CD4-positive, alpha-beta T cell (primary cell): ENCODE data around the gene RNF113A. TPM values are rescaled to one million over a fixed set of nuclear protein-coding genes. Genes with fewer than 3 reads are reported as not detected.

ENCODE experiments used
- ATAC-seq: fragments of 200-7000 bp; cut with Tn5 transposase; one replicate; pipeline ENCODE4 v1.10.0; 2022; ENCODE audit warnings: mild to moderate bottlenecking; ENCODE audit not compliant: poor library complexity
- CTCF ChIA-PET: fragments of 350-600 bp; sonication (Branson Sonifier 250); formaldehyde crosslinking; loops from one replicate; lab custom pipeline; 2021; ENCODE audit warnings: antibody characterized with exemption, inconsistent platforms; lab: Charles Lee
- POLR2A ChIA-PET: fragments of 350-600 bp; sonication (Branson Sonifier 250); formaldehyde crosslinking; loops from one replicate; lab custom pipeline; 2021; ENCODE audit warnings: antibody characterized with exemption, inconsistent platforms; lab: Charles Lee
- DNase-seq, 14 experiments: peaks; one replicate each; pipeline ENCODE4 v3.0.0-alpha.2; 2013 to 2020; ENCODE audit warnings: mixed read lengths in 2 of 14
- H3K27ac ChIP-seq, 2 donors: one replicate each; pipeline versions ENCODE4 v1.5.1 to v1.7.0; 2013; ENCODE audit warnings: low read length in 2 of 2, low read depth in 1 of 2, mild to moderate bottlenecking in 1 of 2
- H3K27me3 ChIP-seq, 2 experiments: 1 replicate in 1 of 2; 2 replicates in 1 of 2; pipeline versions ENCODE4 v1.6.1 to v1.7.0; 2013; ENCODE audit warnings: low read length in 2 of 2, control low read depth in 1 of 2, mild to moderate bottlenecking in 1 of 2, moderate library complexity in 1 of 2; ENCODE audit not compliant: insufficient read depth in 2 of 2, control insufficient read depth in 1 of 2
- H3K36me3 ChIP-seq: one replicate; pipeline ENCODE4 v1.6.1; 2013; ENCODE audit warnings: low read length, control low read depth; ENCODE audit not compliant: insufficient read depth
- H3K4me1 ChIP-seq: one replicate; pipeline ENCODE4 v1.6.1; 2013; ENCODE audit warnings: low read length, control low read depth; ENCODE audit not compliant: insufficient read depth
- H3K4me3 ChIP-seq: one replicate; pipeline ENCODE4 v1.5.1; 2013; ENCODE audit warnings: mild to moderate bottlenecking, low read length, moderate library complexity
- H3K9me3 ChIP-seq, 2 experiments: 1 replicate in 1 of 2; 2 replicates in 1 of 2; pipeline versions ENCODE4 v1.6.1 to v1.7.0; 2013; ENCODE audit warnings: low read length in 2 of 2, mild to moderate bottlenecking in 2 of 2, control low read depth in 1 of 2, moderate library complexity in 1 of 2; ENCODE audit not compliant: control insufficient read depth in 1 of 2, insufficient read depth in 1 of 2
- H3K27ac Mint-ChIP-seq: one replicate; pipeline ENCODE4 v1.8.0; 2020; ENCODE audit warnings: mixed read lengths
- H3K27me3 Mint-ChIP-seq: one replicate; pipeline ENCODE4 v1.8.0; 2021; ENCODE audit warnings: mixed read lengths
- H3K36me3 Mint-ChIP-seq: one replicate; pipeline ENCODE4 v1.8.0; 2021; ENCODE audit warnings: low read depth, mixed read lengths
- H3K4me1 Mint-ChIP-seq: one replicate; pipeline ENCODE4 v1.8.0; 2021; ENCODE audit warnings: low read depth, mixed read lengths
- H3K4me3 Mint-ChIP-seq: one replicate; pipeline ENCODE4 v1.8.0; 2020; ENCODE audit warnings: mild to moderate bottlenecking, mixed read lengths
- H3K9me3 Mint-ChIP-seq: one replicate; pipeline ENCODE4 v1.8.0; 2020; ENCODE audit warnings: mixed read lengths
- intact Hi-C, 2 experiments: fragments of 100-400 bp; cut with DNase I in 1 of 2; cut with micrococcal nuclease in 1 of 2; formaldehyde crosslinking; loops; one replicate each; pipeline versions ENCODE4 v1.15.1 to v1.9.0; 2023 to 2025; cut with DNase I, micrococcal nuclease
- total RNA-seq, 174 experiments: library from RNA in 2 of 174; stranded (reverse) in 2 of 174; gene quantifications; one replicate each; pipeline ENCODE4 v1.2.3 and lab custom pipeline; 2021 to 2026
- TF ChIP-seq, protein P1 (sequence below): fragments of 200-600 bp; IDR thresholded peaks from one replicate; pipeline ENCODE4 v1.8.0; 2022; ENCODE audit warnings: antibody characterized with exemption, mild to moderate bottlenecking

Gene RNF113A
- total RNA-seq, 2 experiments from 2014 or later: 32.5 to 33.5 TPM

DNA sequence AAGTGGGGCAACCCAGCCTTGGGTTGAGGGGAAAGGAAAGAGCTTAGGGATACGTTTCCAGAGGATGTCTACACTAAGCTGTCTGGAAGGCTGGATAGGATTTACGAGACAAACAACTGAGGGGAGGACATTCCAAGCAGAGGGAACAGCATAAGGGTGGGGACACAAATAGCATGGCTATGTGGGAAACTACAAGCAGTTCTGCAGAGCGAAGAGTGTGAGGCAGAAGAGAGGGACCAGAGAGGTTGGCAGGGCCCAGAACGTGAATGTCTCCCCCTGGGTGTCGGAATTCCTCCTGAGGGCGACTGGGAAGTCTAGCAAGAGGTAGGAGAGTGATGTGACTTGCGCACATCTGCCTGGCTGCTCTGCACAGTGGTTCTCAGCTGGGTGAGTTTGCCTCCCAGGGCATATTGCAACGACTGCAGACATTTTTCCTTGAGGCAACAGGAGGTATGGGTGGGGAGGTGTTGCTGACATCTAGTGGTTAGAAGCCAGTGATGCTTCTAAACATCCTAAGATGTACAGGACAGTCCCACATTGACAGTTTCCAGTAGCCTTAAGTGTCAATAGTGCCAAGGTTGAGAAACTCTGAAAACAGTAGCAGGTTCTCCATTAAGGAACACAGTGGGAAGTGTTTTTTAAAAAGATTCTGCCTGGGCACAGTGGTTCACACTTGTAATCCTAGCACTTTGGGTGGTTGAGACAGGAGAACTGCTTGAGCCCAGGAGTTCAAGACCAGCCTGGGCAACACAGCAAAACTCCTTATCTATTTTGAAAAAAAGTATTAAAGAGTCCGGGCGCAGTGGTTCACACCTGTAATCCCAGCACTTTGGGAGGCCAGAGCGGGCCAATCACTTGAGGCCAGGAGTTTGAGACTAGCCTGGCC, 9.3 kb upstream of the RNF113A start:
- intact Hi-C loops: loop anchor here (2.0 kb wide), 2 partner anchors 90 to 364 kb away; partner anchors contain the start of gene RPL39 (in 1 of the 2)
- DNase-seq (peak in 8 of 14 experiments; percentile 4 to 76 (median 25)), ATAC-seq (peak; percentile 90)
- H3K27me3 Mint-ChIP-seq: no peaks in the 10 kb centered on the region
- Histone ChIP-seq H3K27me3 (no peaks in the 10 kb centered on the region), H3K4me1 (no peaks in the 10 kb centered on the region), H3K4me3 (no peak overlapping the region), H3K36me3 (peaks cover 16% of the 10 kb centered on the region), H3K27ac (no peak overlapping the region), H3K9me3 (no peaks in the 10 kb centered on the region)
- H3K9me3 Mint-ChIP-seq: no peaks in the 10 kb centered on the region
- POLR2A ChIA-PET: no interaction called here
- peak overlapping the region; percentile 69 for H3K27ac Mint-ChIP-seq
- TF ChIP-seq, protein P1, sequence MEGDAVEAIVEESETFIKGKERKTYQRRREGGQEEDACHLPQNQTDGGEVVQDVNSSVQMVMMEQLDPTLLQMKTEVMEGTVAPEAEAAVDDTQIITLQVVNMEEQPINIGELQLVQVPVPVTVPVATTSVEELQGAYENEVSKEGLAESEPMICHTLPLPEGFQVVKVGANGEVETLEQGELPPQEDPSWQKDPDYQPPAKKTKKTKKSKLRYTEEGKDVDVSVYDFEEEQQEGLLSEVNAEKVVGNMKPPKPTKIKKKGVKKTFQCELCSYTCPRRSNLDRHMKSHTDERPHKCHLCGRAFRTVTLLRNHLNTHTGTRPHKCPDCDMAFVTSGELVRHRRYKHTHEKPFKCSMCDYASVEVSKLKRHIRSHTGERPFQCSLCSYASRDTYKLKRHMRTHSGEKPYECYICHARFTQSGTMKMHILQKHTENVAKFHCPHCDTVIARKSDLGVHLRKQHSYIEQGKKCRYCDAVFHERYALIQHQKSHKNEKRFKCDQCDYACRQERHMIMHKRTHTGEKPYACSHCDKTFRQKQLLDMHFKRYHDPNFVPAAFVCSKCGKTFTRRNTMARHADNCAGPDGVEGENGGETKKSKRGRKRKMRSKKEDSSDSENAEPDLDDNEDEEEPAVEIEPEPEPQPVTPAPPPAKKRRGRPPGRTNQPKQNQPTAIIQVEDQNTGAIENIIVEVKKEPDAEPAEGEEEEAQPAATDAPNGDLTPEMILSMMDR: peak; percentile 48
- peaks cover 23% of the 10 kb centered on the region for H3K36me3 Mint-ChIP-seq
- CTCF ChIA-PET: interaction anchor here (1.1 to 1.3 kb wide), 2 partner anchors 28 to 365 kb away, joined by 3 read pairs; partner anchors contain the start of gene UPF3B
- H3K4me1 Mint-ChIP-seq: peaks cover 20% of the 10 kb centered on the region
- H3K4me3 Mint-ChIP-seq: no peak overlapping the region

DNA sequence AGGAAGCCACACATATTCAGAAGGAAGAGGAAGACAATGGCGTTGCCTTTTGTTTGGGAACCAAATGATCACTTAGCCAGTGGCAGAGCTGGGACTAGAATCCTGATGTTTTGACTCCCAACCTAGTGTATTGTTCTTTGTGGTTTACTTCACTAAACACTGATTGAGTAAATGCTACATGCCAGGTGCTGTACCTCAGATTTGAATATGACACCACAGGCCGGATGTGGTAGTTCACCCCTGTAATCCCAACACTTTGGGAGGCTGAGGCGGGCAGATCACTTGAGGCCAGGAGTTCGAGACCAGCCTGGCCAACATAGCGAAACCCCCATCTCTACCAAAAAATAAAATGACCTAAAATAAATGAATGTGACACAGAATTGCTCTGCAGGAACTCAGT, 8.5 kb upstream of the RNF113A start:
- DNase-seq (peak in 2 of 14 experiments; percentile 19 to 54), ATAC-seq (no peak)
- H3K27me3 Mint-ChIP-seq: no peaks in the 10 kb centered on the region
- H3K27me3 ChIP-seq: no peaks in the 10 kb centered on the region
- no peak overlapping the region for H3K4me3 ChIP-seq
- CTCF ChIA-PET: interaction anchor here (1.1 to 1.3 kb wide), 2 partner anchors 27 to 364 kb away, joined by 3 read pairs; partner anchors contain the start of gene UPF3B
- H3K4me1 Mint-ChIP-seq: peaks cover 20% of the 10 kb centered on the region
- no peak overlapping the region for H3K4me3 Mint-ChIP-seq
- peaks cover 20% of the 10 kb centered on the region for H3K36me3 ChIP-seq
- H3K9me3 ChIP-seq: no peaks in the 10 kb centered on the region
- H3K27ac ChIP-seq: no peak overlapping the region
- TF ChIP-seq, protein P1: no peak
- POLR2A ChIA-PET: interaction anchor here (1.3 to 2.3 kb wide), 2 partner anchors 10 to 27 kb away, joined by 3 to 13 read pairs; partner anchors contain the start of gene UPF3B
- peaks cover 23% of the 10 kb centered on the region for H3K36me3 Mint-ChIP-seq
- no peaks in the 10 kb centered on the region for H3K4me1 ChIP-seq
- H3K27ac Mint-ChIP-seq: peak overlapping the region; percentile 69
- intact Hi-C loops: loop anchor here (2.0 kb wide), 2 partner anchors 89 to 363 kb away; partner anchors contain the start of gene RPL39 (in 1 of the 2)
- no peaks in the 10 kb centered on the region for H3K9me3 Mint-ChIP-seq

DNA sequence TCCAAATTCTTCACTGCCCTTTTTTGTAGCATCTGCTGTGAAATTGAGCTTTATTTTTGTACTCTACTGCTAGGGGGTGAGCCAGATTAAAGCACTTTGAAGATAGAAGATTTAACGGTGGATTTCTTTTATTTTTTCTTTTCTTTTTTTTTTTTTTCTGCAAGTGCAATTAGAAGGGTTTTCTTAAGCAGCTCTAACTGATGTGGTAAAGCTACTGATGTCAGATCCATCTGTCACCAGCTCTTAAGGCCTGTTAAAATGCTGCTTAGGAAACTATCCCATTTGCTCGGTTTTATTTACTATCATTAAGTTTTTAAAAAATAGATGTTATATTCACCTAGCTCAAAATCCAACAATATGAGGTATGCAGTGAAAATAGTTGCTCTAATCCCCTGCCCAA, 7.2 kb upstream of the RNF113A start:
- POLR2A ChIA-PET: interaction anchor here (0.6 to 2.3 kb wide), 4 partner anchors 8 to 149 kb away, joined by 3 to 13 read pairs (median 3); partner anchors contain the start of genes RPL39 and UPF3B
- H3K27me3 ChIP-seq: no peaks in the 10 kb centered on the region
- intact Hi-C loops: loop anchor here in 1 of 2 experiments (5.0 to 10.0 kb wide), 3 partner anchors 36 to 406 kb away; partner anchors contain the start of gene UBE2A
- Mint-ChIP-seq H3K4me3 (no peak overlapping the region), H3K36me3 (peaks cover 26% of the 10 kb centered on the region), H3K27ac (peak overlapping the region; percentile 34), H3K4me1 (peaks cover 20% of the 10 kb centered on the region), H3K27me3 (no peaks in the 10 kb centered on the region), H3K9me3 (no peaks in the 10 kb centered on the region)
- no peak for DNase-seq
- H3K27ac ChIP-seq: no peak overlapping the region
- CTCF ChIA-PET: interaction anchor here (0.8 to 0.9 kb wide), 2 partner anchors 9 to 26 kb away, joined by 3 read pairs; no protein-coding TSS in a partner anchor
- no peaks in the 10 kb centered on the region for H3K4me1 ChIP-seq
- ATAC-seq: peak; percentile 50
- no peak overlapping the region for H3K4me3 ChIP-seq
- no peaks in the 10 kb centered on the region for H3K9me3 ChIP-seq
- TF ChIP-seq, protein P1: no peak
- H3K36me3 ChIP-seq: peaks cover 28% of the 10 kb centered on the region
